C1 segment of cervical spinal cord (tissue), 14 donors: ENCODE data around the gene DPP4.
A peak's percentile ranks its signal among the peaks of the same experiment; 100 is the strongest.

Experiments
- DNase-seq, 14 donors: peaks; one replicate each; lab custom pipeline; 2025; lab: John Stamatoyannopoulos, UW

Gene DPP4

DNA sequence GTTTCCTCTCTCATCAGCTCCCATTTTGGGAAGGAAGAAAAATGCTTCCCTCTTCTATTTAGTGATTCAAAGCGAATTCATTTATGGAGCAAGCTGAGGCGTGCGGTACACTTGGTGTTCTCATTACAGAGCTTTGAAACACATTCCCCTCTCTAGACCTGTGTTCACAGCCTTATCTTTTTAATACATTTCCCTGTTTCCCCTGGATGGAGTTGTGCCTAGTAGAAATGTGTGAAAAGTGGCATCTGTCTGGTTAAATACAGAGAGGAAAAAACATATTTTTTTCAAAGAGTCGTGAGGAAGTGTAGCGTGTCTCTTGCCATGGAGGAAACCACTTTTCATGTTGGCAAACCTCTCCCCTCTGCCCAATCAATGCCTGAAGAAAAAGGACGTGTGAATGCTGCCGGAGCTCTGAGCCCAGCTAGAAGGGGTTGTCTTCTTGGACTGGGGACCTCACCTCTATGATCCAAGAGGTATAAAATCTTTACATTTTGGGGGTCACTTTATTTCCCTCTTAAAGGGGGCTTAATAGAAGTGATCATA, 52.4 kb downstream of the DPP4 start:
- DNase-seq, result no peak

DNA sequence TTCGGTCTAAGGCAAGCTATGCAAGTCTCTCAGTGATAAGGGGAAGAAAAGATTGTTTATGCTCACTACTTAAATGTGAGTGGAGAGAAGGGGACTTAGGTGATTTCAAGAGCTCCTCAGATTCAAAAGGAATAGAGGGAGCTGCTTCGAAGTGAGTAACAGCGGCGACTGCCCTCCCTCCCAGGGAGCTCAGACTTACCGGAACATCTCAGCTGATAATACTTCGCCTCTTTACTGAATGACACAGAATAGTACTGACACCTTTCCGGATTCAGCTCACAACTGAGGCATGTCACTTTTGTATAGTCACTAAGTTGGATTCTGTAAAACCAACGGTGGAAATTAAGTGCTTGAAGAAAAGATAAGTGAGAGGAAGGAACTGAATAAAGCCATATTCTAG, 55.5 kb downstream of the DPP4 start:
- no peak for DNase-seq

DNA sequence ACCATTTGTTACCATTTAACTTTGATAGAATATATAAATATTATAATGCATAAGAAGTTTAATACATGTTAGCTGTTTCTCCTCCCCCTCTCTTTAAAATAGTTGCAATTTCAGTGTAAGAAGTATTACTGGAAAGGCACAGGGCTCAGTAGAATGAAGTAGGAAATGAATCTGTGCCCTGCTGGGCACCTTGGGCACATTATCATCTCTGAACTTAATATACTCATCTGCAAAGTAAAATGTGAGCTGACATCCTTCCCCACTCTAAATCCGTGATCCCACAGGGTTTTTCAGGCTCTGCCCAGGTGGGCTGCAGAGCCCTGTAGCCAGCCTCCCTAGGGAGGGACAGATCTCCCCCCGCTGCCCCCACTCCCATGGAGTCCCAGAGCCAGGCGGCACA, 56.8 kb downstream of the DPP4 start:
- DNase-seq, result no peak

DNA sequence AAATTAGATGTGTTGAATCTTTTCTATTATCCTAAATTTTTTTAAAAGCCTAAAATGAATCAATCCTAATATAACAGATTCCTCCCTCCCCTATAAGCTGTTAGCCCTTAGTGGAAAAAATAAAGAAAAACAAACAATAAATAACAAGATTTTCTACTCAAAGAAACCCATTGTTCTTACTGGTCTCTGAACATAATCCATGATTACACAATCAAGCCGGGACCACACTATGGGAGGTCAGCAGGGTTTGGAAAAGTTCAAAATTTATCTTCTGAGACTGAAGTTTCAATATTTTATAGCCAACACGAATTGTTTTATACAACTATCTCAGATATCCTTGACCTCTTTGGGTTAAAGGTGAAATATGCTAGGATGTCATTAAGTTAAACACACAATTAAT, 57.9 kb downstream of the DPP4 start:
- DNase-seq, result no peak

DNA sequence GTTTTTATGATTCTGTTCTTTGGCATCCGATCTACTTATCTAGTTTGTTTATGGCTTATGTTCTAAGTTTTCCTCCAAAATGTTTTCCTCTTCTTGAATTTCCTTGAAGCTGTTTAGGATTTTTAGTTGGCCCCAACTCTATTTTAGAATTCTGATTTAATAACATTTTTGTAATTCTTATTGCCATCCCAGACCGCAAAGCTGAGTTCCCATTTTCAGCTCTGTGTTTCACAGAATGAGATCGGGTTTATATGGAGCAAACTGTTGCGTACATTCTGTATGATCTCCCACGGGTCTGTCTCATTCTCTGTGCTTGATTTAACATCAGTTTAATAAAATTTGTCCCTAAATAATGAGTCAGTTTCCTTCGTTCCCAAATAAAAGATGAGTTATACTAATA, 59.3 kb downstream of the DPP4 start:
- no peak for DNase-seq

DNA sequence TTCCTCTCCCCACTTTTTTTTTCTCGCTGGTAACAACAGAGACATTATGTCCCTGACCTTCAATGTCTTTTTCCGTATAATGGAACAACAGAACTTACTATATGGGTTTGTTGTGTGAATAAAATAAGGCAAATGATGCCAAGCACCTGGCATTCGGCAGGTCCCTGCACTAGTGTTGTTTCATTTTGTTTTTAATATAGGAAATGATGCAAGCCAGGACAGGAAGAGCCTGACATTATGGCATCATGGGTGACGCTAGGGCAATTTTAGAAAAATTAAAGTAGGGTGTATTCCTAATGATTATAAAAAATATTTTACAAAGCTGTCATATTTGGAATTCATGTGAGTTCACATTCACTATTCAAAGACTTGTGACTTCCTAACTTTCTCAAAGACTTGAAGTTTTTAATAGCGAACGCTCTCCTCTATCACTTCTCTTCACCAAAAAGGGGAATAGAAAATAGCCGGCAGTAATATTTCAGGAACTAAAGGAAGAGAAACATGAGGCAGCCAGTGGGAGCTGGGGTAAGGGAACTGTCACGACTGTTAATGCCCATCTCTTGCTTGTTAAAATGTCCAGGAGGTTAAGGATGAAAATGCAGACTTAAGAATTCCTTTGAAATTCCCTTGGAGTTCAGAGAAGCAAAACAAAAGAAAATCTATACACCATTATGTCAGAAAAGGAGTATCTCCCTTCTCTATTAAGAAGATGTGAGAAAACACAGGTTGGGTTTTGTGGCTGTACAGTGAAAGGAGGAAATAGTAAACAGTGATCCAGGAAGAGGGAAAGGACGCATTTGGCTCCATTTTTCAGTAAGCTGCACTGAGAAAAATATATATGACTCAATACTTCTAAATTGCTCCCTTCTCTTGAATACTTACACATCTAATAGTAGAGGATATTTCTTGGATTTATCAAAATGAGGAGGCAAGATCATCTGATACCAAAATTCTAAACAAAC, 60.2 kb downstream of the DPP4 start:
- no peak for DNase-seq

DNA sequence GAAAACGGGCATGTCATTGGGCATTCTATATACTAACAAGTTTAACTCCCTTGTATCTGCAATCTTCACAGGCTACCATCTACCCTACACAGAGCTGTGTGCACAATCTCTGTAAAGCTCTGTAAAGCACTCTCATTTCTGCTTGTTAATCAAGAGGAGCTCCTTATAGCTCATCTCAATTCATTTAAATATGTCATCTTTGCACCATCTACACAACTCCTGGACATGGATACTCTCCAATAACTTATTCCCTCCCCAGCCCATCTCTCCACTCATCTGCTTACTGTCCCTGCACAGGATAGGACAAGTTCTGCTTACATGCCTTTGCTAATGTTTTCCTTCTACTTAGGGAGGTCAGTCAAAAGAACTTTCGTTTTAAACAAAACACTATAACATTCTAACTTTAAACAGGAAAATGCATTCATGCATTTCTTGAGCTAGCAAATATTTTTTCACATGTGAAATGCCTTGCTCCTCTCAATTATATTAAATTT, 61.4 kb downstream of the DPP4 start:
- DNase-seq, result no peak

DNA sequence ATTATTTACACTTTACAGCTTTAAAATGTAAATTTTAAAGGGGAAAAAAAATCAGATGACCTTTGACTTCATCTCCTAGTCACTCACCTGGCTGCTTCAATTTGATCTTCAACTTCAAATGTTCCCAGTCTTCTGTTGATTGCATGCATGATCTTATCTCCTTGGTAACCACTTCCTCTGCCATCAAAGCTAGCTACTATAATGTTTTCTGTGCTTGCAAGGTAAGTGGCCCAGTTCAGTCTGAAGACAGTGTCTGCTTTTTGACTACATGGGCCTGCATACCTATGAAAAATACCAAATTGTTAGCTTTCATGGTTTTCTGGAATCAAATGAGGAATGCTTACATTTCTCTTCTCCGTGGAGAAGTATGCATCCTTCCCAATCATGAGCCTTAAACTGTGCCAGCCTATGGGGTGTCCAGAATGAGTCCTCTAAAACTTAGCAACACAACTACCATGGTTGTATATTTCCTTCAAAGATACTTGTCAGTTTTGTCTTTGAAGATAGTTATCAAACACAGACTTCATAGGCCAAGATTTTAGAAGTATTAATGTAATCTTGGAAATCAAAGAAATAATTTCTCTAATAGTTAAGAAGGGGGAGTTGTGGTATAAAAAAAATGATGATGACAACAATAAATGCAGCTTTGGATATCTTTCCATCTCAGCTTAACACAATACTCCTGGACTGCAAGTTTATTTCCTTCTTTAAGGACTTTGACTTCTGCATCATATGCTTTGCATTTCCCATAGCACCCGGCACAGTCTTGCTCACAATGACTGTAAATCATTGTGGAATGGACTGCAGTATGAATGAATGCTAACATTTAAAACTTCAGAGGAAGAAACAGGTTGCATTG, 62.1 kb downstream of the DPP4 start:
- no peak for DNase-seq

DNA sequence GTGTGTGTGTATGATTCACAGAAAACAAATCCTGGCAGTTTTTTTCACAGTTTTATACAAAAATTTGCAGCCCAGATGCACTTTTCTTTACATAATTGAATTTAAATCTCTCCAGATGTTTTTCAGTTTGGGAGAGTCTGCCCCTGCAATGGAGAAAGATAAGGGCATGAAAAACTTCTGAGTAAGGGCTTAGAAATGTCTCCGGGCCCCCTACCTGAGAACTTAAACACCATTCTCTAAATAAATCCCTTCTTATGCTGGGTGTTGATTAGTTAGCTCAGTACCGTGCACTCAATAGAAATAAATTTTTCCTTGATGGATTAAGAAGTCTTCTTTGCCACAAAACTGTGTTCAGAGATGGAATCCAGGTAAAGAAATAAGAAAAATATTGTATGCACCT, 64.5 kb downstream of the DPP4 start:
- DNase-seq, result no peak

DNA sequence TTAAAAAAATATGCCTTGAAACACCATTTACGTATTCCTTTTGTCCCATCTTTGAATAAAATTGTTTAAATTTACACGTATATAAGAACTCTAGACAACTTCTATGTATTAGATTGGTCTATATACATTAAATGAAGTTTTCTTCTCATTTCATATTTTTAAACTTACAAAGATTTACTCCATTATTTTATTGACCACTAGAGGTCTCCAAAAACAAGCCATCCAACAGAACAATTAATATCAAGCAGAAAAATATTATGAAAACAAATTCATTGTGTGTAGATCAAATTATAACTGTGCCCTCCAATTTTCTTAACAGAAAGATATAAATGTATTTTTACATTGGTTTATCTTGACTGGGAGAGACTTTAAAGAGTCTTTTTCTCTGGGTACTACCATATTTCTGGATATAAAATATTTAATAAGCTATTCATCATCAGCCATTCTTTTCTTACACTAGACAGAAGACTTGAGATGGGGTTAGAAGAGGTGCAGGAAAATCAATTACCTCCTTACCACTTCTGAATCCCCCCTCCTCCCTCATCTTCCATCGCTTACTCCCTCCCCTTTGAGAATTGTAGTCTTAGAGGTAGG, 66.5 kb downstream of the DPP4 start:
- no peak for DNase-seq

DNA sequence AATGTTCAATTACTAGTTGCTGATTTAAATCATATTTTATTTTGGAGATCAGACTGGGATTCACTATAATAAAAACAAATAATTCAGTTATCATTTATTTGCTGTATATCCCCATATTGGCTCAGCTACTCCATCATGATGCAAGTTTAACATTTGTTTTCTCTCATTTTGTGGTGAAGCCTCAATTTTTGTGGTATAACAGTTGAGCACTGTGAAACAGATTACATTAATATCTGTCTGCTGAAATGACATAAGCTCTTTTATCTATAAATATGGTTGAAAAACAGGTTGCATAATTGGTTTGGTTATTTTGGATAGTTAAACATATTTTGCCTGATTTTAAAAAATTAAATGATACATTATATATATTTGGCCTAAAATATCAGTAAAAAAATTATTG, 67.7 kb downstream of the DPP4 start:
- DNase-seq, result no peak

DNA sequence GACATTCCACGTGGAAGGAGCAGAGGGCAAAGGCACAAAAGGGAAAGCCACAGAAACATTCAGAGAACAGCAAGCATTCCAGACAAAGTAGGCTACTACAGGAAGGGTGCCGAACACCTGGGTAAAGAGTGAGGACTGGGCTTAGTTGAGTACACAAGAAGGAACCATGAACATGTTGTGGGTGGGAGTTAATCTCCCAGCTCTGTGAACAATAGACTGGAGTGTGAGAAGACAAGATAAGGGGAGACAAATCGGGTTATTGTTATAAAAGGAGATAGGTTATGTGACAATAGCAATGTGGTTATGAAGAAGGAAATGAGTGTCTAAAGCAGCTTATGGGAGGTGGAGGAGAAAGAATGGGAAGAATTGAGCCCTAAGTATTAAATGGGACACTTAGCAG, 70.0 kb downstream of the DPP4 start:
- no peak for DNase-seq

DNA sequence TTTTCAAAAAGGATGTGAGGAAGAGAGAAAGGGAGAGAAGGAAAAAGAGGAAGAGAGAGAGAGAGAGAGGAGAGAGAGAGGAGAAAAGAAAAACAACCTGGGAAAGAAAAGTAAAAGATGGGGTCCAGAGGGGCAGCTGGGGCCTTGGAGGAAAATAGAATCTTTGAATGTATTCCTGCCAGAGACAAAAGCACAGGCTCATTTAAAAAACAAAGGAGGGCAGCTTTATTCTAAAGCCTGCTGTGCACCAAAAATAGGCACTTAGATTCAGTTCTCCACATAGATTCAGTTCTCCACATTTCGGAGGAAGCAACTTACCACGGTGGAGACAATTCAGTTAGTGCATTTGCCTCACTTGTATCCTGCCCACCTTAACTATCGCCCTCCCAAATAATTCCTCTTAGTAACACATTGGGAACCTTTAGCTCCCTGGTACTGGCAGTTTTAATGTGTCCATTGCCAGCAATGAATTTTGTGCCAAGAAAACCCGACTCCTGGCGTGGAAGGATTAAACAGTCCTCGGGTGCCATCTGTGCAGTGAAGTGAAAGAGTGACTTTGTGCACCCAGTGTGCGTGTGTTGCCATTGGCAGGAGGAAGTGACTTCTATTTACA, 71.3 kb downstream of the DPP4 start:
- peak in 4 of 14 donors; percentile 9 to 30 (median 16) for DNase-seq

DNA sequence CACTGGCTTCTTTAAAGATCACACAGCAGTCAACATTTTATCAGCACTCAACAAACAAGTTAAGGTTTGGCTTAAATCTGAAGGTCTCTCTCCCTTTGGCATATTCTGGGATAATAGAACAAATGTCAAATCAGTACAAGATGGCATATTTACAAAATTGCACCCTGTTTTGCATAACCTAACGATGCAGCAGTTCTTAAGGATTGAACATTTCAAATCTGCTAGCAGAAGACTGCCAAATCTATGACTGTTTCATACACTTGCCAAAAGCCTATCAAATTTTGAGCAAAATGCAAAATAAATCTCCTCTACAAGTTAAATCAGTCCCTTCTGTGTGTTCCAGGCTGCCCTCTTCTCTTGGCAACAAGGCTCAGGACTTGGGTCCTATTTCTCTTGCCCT, 73.6 kb downstream of the DPP4 start:
- no peak for DNase-seq

DNA sequence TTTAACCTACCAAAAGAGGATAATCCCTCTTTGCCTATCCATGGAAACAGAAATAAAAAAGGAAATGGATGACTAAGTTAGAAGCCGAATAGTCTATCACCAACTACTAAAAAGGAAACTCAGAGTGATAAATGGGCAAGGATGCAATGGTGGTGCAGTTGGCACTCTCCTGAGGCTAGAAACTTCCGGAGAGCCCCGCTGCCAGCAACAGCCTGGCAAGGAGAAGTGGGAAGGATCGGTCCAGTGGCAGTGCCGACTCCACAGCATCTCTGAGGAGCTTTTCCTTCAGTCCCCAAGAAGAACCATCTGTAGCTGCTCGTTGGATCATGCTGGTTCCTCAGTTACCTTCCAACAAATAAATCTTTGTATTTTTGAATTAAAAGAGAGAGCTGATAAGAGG, 74.7 kb downstream of the DPP4 start:
- no peak for DNase-seq

DNA sequence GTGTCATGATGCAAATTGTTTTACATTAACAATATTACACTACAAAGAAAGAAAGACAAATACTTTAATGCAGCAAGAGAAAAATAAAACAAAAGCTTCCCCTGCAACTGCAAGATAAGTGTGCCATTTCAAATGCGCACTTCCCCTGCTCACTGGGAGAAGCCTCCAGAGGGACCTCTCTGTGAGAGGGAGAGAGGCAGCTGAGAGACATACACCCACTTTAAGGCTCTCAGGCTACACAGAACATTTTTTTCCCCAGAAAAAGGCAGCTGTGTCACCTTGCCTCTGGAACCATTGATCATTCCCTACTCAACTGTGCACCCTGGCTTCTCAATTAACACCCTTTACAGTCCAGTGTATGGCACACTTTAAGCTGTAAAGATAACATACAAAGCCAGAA, 75.2 kb downstream of the DPP4 start:
- DNase-seq, result no peak

DNA sequence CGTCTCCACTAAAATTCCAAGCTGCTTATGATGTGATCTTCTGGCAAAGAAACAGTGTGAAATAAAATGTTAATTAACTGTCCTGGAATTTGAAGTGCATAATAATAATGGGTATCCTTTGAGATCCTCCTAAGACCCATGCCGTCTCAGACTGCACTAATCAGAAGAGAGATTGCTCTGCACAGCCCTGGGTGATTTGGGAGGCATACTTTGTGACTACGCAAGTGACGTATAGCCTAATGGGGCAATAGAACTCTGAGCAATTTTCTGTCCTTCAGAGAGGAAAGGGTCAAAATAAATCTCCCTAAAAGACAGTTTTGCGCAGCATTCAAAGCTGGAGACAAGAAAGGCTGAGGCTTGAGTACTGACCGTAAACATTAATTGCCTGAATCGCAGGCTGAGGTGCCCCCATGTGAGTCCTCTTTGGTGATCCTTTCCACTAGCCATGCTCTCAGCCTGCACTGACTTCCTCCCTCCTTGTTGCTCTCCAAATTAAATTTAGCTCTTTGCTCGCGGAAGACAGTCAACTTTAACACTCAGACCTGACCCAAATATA, 76.0 kb downstream of the DPP4 start:
- no peak for DNase-seq

DNA sequence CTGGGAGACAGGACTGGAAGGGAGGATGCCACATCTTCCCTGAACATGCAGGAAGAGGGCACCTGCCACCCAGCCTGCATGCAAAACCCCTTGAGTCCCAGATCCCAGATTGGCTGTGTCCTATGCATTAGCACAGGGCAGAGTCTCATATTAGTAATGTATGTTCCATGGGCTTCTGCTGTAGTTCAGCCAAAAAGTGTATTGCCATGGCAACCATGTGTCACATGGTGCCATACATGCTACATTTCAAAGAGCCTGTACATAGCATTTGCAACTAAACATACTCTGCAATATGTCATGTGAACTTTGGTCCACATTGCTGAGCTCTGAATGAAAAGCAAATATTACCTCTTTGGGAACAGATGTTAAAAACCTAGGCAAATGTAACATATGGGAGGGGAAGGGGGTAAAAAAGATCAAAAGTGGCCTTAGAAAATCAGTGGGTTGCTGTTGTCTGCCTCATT, 78.4 kb downstream of the DPP4 start:
- no peak for DNase-seq

DNA sequence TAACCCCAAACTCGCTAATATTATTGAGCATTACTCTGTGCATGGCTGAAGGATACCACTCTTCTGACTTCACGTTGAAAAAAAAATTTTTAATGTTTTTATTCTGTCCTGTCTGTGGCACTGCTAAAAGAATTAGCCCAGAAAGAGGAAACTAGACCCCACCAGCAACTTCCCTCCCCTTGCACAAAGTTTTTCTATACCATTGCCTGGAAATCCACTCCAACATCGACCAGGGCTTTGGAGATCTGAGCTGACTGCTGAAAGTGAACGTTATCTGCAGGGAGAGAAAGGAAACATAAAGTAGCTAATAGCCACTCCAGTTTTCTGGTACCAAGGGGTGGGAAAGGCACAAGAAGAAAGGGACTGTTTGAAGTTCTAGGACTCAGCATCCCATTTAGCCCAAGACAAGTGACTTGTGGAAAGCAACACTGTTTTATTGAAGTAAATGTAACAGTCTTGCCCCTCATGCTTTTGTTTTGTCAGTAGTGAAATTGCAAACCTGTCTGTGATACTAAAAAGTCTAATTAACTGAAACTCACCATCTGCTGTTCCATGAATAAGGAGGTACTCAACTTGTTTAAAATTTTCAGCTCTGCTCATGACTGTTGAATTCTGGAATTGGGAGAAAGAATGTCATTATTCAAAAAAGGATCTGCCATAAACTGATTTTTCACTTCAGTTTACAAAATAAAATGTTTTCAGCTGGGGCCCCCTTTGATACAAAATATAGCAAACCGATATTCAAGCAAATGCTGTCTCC, 79.1 kb downstream of the DPP4 start:
- DNase-seq, result no peak

DNA sequence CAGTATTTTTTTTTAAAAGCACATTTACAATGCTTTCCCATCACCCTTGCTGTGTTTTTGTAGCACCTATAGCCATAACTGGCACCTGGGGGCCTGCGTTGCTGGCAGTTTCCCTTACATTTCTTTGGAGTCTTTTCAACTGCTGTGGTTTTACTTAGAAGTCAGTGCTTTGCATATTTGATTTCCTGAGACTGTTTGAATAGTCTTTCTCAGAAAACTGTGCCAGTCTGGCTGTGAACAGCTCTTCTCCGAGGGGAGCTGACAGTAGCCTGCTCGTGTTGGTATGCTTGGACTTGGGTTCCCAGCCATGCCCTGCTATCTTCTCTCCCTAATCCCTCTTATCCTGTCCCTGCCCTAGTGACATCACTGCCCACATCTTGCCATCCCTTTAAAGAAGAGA, 81.5 kb downstream of the DPP4 start:
- DNase-seq, result no peak
